Esophagus muscularis mucosa (tissue), 3 donors: Measurements from ENCODE around the gene ZC2HC1B.

Experiments
- CTCF ChIP-seq, 3 experiments: fragments of 200-600 bp in 2 of 3; fragments of 450-650 bp in 1 of 3; sonication (generic) in 2 of 3; IDR thresholded peaks; one replicate each; pipeline ENCODE4 v1.5.1; 2017 to 2019; ENCODE audit warnings: antibody characterized with exemption in 3 of 3, mild to moderate bottlenecking in 2 of 3, moderate library complexity in 1 of 3
- POLR2A ChIP-seq: fragments of 450-650 bp; IDR thresholded peaks from one replicate; pipeline ENCODE4 v1.6.1; 2017; ENCODE audit warnings: antibody characterized with exemption, moderate library complexity, mild to moderate bottlenecking, low read depth
- POLR2AphosphoS5 ChIP-seq, 2 donors: sonication (generic); formaldehyde crosslinking; IDR thresholded peaks; one replicate each; pipeline ENCODE4 v1.6.1; 2017; ENCODE audit warnings: antibody characterized with exemption in 2 of 2

- TF ChIP-seq POLR2AphosphoS5 (IDR thresholded peaks at IDR 0.05) (no peak), CTCF (IDR thresholded peaks at IDR 0.05) (no peak), POLR2A (no peak)
Observed at GRCh38 chr6:143857651-143858050, 6.6 kb upstream of the ZC2HC1B start.
